C4-2B (cell line): ENCODE data around the gene AAR2.

Experiments used
- H3K27ac ChIP-seq: fragments of 450-650 bp; 2 replicates; pipeline ENCODE4 v1.5.1; 2017
- ZFX ChIP-seq: fragments of 450-650 bp; IDR thresholded peaks from 2 replicates; pipeline ENCODE4 v1.6.1; 2017
- TF ChIP-seq, protein P1 (sequence below): fragments of 450-650 bp; conservative IDR thresholded peaks from 2 replicates; pipeline ENCODE4 v1.5.1; 2017; ENCODE audit warnings: mild to moderate bottlenecking

The AAR2 gene

DNA sequence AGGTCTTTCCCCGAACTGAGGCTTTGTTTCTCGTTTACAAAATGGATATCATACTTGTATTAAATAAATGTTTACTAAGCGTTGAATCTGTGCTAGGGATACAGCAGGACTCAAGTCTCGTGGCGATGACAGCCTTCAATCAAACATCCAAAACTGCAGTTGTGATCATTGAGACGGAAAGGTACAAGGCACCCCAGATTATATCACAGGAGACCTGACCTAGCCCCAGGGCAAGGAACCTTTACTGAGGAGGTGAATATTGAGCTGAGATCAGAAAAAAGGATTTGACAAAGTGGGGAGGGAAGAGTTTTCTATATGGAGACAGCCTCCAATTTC, 476 bp downstream of the AAR2 start:
- peak overlapping the region; percentile 78 for H3K27ac ChIP-seq
- TF ChIP-seq, protein P1, sequence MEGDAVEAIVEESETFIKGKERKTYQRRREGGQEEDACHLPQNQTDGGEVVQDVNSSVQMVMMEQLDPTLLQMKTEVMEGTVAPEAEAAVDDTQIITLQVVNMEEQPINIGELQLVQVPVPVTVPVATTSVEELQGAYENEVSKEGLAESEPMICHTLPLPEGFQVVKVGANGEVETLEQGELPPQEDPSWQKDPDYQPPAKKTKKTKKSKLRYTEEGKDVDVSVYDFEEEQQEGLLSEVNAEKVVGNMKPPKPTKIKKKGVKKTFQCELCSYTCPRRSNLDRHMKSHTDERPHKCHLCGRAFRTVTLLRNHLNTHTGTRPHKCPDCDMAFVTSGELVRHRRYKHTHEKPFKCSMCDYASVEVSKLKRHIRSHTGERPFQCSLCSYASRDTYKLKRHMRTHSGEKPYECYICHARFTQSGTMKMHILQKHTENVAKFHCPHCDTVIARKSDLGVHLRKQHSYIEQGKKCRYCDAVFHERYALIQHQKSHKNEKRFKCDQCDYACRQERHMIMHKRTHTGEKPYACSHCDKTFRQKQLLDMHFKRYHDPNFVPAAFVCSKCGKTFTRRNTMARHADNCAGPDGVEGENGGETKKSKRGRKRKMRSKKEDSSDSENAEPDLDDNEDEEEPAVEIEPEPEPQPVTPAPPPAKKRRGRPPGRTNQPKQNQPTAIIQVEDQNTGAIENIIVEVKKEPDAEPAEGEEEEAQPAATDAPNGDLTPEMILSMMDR: no peak
- no peak for TF ChIP-seq ZFX

DNA sequence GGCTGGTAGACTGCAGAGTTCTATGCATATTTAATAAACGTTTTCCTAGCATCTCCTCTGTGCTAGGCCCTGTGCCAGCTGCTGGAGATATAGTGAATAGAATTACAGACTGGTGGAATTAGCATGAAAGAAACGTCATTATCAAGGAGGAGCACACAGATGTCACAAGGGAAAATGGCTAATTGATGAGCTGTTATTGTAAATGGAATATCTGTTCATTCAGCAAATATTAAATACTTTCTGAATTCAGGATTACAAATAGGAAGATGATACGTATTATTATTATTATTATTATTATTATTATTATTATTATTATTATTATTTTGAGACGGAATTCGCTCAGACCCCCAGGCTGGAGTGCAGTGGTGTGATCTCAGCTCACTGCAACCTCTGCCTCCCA, 1.2 kb downstream of the AAR2 start:
- no peak for TF ChIP-seq ZFX
- TF ChIP-seq, protein P1: no peak
- peak overlapping the region; percentile 78; the same call in 1 of the 2 replicates for H3K27ac ChIP-seq

DNA sequence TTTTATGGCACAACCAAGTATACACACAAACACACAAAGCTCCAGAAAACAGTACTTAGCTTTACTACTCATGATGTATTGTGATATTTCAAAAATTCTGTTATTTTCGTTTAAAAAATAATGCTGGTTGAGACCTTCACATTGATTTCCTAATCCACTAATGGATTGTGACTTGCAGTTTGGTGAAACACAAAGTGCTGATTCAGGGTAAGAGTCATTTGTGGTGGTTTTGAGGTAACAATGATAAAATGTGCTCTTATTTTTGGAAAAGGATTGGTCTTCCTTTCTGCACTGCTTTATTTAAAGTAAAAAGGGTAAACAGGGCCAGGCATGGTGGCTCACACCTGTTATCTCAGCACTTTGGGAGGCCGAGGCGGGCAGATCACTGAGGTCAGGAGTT, 1.9 kb downstream of the AAR2 start:
- TF ChIP-seq ZFX: no peak
- TF ChIP-seq, protein P1: no peak
- no peak overlapping the region for H3K27ac ChIP-seq

DNA sequence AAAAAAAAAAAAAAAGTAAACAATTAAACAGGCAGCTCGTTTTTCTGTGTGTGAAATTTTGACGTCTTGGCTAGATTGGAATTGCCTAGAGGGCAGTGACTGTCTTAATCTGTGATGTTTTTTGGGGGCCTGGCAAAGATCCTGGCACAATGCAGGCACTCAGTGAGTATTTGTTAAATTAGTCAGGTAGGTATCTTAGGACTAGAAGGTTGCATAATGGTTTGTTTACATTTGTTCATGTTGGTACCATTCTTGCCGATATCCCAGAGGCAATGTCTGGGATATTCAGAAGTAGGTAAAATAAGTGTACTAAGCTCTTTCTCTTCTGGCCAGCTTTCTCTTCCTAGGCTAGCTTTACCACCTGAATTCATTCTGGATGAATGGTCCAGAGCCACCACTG, 2.5 kb downstream of the AAR2 start:
- H3K27ac ChIP-seq: no peak overlapping the region
- TF ChIP-seq ZFX: no peak
- TF ChIP-seq, protein P1: no peak

DNA sequence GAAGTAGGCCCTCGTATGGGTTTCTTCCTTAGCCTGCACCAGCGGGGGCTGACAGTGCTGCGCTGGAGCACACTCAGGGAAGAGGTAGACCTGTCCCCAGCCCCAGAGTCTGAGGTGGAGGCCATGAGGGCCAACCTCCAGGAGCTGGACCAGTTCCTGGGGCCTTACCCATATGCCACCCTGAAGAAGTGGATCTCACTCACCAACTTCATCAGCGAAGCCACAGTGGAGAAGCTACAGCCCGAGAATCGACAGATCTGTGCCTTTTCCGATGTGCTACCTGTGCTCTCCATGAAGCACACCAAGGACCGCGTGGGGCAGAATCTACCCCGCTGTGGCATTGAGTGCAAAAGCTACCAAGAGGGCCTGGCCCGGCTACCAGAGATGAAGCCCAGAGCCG, 3.8 kb downstream of the AAR2 start:
- TF ChIP-seq, protein P1: no peak
- no peak for TF ChIP-seq ZFX
- no peak overlapping the region for H3K27ac ChIP-seq

DNA sequence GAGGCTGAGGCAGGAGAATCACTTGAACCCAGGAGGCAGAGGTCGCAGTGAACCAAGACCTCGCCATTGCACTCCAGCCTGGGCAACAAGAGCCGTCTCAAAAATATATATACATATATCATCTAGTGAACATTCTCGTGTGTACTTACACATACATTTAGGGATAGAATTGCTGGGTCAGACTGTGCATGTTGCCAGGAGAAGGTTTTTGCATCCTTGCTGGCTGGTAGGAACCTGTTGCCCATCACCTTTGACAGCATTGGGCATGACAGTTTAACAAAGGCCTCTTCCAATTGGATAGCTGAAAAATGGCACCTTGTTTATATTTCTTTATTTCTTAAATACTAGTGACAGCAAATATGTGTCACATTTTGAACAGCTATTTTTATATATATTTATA, 5.4 kb downstream of the AAR2 start:
- TF ChIP-seq, protein P1: no peak
- TF ChIP-seq ZFX: no peak
- no peak overlapping the region for H3K27ac ChIP-seq

DNA sequence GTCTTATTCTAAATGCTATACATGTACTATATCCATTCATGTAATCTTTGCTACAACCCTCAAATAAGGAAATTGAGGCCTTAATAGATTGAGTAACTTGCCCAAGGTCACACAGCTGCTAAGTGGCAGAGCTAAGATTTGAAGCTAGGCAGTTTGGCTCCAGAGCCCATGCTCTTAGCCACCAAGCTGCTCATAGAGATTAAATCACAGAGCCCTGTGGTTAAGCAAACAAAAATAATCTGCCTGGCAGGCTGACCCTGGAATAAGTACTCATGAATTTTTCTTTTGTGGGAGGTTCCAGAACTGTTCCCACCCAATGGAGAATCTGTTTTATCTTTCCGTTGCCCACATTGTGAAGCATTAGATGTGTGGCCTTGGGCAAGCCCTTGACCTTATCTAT, 7.4 kb downstream of the AAR2 start:
- no peak overlapping the region for H3K27ac ChIP-seq
- TF ChIP-seq, protein P1: no peak
- TF ChIP-seq ZFX: no peak

DNA sequence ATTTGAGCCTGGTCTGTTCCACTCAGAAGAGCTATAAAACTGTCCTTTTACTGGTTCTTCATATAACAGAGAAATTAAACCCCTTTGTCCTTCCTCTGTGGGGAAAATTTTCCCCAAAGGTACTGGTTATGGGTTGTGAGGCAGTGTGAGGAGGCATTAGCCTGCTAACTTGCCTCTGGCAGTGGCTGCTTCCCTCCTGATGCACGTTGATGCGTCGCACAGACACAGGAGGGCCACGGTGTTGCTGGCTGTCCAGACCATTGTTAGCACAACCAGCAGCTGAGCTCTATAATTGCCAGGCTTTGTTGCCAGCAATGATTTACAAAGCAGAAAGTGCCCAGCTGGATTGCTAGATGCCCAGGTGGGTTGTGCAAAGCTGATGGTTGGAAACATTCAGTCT, 10.1 kb downstream of the AAR2 start:
- H3K27ac ChIP-seq: no peak overlapping the region
- TF ChIP-seq, protein P1: no peak
- no peak for TF ChIP-seq ZFX
